SW 1271 (cell line): Measurements from ENCODE around the gene ECEL1.
A peak's percentile ranks its signal among the peaks of the same experiment; 100 is the strongest.
"Not testable (repeated sequence)": the region's sequence is repeated elsewhere in the genome, so short reads cannot be mapped to it uniquely, and the experiment has no call there.

Source experiments
- DNase-seq, 2 experiments: peaks; one replicate each; lab custom pipeline; 2025; lab: John Stamatoyannopoulos, UW

Gene ECEL1

GRCh38 chr2:232458661-232459418, 28.8 kb downstream of the ECEL1 start:
- DNase-seq: no peak

DNA sequence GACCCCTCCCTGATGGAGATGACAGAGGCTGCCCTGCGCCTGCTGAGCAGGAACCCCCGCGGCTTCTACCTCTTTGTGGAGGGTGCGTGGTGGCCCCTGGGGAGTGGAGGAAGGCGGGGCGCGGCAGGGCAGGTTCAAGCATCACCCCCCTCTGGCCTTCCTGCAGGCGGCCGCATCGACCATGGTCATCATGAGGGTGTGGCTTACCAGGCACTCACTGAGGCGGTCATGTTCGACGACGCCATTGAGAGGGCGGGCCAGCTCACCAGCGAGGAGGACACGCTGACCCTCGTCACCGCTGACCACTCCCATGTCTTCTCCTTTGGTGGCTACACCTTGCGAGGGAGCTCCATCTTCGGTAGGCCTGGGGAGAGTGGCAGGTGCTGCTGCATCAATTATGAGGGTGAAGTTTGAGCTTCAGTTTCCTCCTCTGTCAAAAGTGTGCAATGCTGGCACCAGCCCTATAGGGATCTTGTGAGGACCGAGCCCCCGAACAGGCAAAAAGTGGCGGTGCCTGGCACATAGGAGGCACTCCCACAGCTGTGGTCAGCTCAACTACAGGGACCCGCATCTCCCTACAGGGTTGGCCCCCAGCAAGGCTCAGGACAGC, 29.5 kb downstream of the ECEL1 start:
- no peak for DNase-seq

GRCh38 chr2:232457121-232458011, 30.3 kb downstream of the ECEL1 start:
- DNase-seq: no peak

- DNase-seq: no peak
Measured at GRCh38 chr2:232456296-232457120, 31.1 kb downstream of the ECEL1 start.

GRCh38 chr2:232455426-232456255, 32.0 kb downstream of the ECEL1 start, which contains the start of gene ALPI:
TSS of gene ALPI (plus strand) at chr2:232456153. CDS start at chr2:232456200, 47 bp downstream.
- DNase-seq: no peak

DNA sequence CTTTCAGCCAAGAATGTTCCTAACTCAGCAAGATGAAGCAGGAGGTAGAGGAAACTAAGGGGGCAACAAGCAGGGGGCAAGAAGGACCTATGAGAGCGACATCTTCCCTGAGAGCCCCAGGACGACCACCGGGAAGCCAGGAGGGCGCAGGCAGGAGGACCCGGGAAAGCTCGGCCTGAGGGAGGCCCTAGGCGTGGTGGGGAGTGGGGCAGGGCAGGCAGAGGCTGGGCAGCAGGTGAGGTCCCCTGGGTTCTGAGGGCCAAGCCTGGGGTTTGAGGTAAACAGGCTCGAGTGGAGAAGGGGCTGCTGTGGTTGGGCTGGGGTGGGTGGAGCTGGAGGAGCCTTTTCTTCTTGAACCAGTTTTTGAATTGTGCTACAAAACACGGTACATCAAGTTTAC, 33.0 kb downstream of the ECEL1 start:
- DNase-seq: no peak

- not testable (repeated sequence) for DNase-seq
Measured at GRCh38 chr2:232451645-232452044, 36.0 kb downstream of the ECEL1 start.

DNA sequence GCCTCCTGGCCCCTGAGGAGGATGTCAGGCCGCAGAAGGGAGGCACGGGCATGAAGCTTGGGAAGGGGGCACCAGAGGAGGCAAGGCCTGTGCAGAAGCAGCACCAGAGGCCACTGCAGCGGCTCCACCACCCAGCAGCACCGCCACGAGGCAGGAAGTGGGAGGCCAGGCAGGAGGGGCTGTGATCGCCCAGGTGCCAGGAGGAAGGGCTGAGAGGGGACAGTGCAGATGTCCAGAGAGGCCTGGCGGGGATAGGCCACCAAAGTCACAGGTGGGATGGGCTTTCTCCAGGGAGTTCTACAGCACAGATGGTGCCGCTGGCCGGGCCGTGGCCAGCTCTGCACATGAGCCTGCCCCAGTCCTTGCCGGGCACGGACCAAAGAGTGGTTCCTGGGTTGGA, 37.7 kb downstream of the ECEL1 start:
- DNase-seq: no peak

DNA sequence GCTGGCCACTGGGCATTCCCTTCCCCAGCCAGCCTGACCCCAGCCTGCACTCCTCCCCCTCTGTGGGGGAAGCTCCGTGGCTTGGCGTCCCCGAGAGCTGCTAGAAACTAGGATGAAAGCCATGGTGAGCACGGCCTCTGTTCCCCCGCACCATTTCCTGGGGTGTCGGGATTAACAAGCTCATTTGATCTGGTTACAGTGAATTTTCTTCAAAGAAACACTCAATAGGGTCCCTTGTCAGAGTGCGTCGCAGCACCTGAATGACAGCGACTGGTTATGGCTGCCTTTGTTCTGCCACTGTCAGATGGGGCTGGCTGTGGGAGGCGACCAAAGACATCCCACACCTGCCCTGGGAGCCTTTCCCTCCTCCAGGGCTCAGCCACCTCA, 39.3 kb downstream of the ECEL1 start:
- DNase-seq: no peak

DNA sequence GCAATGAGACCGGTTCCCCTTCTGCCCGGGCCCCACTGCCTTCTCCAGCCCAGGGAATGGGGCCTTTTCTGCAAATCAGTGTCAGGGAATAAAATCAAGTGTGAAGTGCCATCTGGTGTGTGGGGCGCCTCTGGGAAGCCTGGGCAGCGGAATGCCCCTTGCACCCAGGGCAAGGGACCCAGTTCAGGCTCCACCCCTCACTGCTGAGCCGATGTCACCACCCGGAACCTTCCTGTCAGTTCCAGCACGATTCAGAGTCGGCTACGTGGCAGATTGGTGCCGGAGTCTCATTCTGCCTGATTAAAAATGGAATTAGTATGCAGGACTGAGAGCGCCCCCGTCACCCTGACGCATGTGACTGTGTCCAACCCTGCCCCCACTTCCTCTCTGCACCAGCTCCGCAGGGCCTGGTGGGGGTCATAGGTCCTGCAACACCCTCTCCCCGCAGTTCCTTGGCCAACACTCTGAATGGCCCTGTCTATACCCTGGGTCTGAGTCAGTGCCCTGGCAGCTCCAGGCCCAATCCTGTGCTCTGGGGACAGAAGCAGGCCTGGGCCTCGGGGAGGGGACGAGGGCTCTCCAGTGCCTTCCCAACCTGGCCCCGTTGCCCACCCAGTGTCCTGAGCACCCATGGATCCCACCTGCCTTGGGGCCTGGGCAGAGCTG, 39.9 kb downstream of the ECEL1 start:
- no peak for DNase-seq

- DNase-seq: no peak
Measured at GRCh38 chr2:232447091-232447620, 40.5 kb downstream of the ECEL1 start.

GRCh38 chr2:232446266-232446777, 41.3 kb downstream of the ECEL1 start:
- DNase-seq: not testable (repeated sequence)

DNA sequence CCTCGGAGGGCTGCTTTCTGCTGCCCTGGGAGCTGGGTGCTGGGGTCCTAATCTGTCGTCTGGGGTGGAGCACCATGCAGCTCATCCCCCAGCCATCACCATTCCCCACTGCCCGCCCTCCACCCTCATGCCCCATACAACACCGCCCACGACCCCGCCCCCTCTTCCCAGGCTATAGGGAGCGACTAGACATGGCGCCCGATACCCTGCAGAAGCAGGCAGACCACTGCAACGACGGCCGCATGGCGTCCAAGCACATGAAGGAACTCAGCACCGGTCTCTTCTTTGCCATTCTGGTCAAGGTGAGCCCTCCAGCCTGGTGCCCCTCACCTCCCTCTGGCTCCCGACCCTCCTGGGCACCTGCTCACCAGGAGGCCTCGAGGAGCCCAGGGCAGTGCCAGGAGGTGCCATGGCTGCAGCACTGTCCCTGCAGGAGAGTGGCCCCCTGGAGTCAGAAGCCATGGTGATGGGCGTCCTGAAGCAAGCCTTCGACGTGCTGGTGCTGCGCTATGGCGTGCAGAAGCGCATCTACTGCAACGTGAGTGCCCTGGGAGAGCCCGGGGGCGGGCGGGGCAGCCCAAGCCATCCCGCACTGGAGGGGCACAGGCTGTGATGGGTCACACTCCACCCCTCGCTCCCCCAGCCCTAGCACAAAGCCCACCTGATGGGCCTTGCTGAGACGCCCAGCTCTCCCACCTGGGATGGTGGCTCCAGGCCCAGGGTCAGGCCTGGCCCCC, 42.3 kb downstream of the ECEL1 start:
- not testable (repeated sequence) for DNase-seq

DNA sequence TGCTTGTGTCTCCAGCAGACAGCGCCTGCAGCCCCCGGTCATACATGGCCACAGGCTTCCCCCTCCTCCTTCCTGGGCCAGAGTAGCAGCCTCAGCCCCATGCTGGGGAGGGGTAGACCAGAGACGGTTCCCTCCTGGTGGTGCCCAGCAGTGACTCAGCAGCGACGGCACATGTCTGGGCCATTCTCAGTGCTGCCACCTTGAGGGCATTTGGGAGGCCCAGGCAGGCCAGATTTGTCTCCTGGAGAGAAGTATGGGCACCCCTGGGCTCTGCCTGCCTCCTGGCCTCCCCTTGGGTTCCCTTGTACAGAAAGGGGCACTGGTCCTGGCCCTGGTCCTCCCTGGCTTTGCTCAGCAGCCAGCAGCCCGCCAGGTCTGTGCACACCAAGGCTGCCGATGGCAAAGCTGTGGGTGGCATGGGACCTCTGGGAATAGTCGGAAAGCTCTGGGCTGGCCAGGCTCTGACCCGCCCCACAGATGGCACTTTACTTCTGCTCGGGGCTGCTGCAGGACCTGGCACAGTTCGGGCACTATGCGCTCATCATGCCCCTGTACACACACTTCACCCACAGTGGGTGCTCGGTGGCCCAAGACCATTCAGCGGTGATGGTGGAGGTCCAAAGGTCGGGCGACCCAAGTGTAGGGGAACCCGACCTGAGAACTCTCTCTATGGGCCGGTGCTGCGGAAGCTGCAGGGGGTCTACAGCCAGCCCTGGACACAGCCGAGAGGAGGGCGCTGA, 43.1 kb downstream of the ECEL1 start:
- peak; percentile 30 to 36 for DNase-seq

DNA sequence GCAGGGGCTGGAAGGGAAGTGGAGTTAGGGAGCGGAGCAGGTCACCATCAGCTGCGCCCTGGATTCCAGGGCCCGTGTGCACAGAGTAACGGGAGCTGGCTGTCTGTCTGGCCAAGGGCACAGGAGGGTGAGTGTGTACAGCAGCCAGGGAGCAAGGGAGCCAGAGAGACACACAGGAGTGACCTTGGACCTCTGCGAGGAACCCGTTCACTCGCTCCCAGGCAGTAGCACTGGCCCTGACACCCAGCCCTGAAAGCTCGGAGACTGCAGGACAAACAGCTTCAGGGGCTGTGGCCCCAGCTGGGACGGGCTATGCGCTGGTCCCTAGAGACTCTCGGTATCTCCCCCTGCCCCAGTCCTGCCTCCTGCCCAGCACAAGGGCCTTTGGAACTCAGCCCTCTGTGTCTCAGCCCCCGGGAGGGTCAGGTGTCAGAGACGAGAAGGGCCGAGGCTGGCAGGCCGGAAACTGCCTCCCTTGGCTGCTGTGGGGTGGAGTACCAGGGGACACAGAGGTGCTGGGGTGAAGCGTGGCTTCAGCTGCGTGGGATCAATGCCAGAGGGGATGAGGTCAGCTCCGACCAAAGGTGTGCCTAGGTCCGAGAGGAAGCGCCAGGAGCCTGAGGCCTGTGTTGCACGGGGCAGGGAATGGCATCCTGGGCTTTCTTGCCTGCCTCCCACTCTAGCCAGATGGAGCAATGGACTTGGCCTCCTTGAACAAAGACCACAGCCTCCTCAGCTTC, 43.8 kb downstream of the ECEL1 start:
- DNase-seq: not testable (repeated sequence)

DNA sequence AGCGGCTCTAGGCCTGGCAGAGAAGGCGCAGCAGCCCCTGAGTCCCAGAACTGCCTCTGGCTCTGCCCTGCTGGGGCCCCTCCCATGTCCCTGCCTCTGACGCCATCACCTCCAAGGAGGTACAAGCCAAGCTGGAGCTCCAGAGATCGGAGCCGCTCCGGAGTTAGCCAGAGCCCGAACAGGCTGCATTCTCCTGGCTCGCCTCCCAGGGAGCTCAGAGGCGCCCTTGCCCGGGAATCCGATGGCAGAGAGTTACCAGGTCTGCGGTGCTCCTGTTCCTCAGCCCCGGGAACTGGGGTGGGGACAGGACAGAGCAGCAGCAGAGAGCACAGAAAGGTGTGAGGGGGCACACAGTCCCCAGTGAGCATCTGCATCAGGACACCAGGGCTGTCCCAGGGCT, 44.6 kb downstream of the ECEL1 start:
- not testable (repeated sequence) for DNase-seq

- DNase-seq: not testable (repeated sequence)
Measured at GRCh38 chr2:232442431-232442830, 45.2 kb downstream of the ECEL1 start.

DNA sequence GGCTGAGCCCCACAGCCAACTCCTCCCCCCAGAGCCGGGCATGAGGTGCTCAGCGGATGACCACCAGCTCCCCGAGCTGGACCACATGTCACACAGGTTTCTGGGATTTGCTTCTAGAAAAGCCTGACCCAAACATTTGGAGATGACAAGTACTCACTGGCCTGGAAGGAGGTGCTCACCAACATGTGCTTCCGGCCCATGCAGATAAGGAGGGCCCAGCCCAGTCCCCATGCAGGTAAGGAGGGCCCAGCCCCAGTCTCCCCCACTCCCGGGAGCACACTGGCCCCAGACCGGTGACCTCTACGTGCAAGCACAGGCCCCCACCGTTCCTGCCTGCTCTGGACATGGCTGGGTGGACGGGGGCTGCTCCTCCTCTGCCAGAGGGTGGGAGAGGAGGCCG, 45.7 kb downstream of the ECEL1 start:
- DNase-seq: not testable (repeated sequence)
